ENCODE measurements around the gene GPC3.

GRCh38 chrX:133999031-133999705, 13.8 kb upstream of the GPC3 start:
- TF ChIP-seq CTCF (IDR thresholded peaks at IDR 0.05) (no peak), EP300 (IDR thresholded peaks at IDR 0.05) (no peak)

All from suprapubic skin (tissue), 3 donors.